ENCODE data around the gene KCNT1.

Gene KCNT1

DNA sequence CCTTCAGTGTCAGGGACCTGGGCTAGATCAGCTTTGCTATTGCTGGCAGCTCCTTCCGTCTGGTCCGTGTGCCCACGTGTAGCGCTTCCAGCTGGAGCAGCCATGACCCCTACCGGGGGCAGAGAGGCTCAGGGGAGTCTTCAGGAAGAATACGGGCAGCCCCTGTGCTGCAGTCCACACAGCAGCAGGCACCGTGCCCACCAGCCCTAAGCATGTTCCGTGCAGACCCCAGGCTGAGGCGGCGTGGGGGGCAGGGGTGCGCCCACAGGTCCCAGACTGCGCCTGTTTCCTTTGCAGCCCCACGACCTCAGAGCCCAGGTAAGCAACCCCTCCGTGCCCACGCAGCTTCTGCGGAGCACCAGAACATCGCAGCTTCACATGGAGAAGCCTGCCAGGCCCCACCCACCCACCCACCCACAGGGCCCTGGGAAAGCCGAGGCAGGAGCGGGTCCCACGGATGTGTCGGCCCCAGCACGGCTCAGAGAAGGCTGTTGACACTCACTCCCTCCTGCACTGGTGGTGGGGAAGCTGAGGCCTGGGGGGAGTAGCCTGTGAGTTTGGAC lies 83.1 kb downstream of the KCNT1 start:
- no peak for DNase-seq (ENCODE audit: low read depth)

- DNase-seq (ENCODE audit: low read depth): no peak
These were observed 84.2 kb downstream of the KCNT1 start for GRCh38 chr9:135786146-135786690.

DNA sequence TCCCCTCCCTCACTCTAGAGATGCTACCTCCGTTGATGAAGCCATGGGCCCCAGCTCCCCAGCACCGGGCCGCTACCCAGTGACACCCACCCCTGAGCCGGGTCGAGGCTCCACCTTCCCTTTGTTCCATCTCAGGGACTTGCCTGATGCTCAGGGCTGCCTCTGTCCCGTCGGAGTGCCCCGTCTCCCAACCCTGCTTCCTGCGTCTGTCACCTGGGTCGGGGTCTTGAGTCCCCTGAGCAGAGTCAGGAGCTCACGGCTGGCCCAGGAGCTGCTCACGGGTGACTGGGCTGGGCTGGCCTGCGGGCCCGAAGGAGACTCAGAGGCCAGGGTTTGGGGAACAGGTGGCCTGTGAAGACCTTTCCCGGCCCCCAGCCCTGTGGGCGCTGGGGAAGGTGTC lies 85.3 kb downstream of the KCNT1 start:
- DNase-seq (ENCODE audit: low read depth): no peak

DNA sequence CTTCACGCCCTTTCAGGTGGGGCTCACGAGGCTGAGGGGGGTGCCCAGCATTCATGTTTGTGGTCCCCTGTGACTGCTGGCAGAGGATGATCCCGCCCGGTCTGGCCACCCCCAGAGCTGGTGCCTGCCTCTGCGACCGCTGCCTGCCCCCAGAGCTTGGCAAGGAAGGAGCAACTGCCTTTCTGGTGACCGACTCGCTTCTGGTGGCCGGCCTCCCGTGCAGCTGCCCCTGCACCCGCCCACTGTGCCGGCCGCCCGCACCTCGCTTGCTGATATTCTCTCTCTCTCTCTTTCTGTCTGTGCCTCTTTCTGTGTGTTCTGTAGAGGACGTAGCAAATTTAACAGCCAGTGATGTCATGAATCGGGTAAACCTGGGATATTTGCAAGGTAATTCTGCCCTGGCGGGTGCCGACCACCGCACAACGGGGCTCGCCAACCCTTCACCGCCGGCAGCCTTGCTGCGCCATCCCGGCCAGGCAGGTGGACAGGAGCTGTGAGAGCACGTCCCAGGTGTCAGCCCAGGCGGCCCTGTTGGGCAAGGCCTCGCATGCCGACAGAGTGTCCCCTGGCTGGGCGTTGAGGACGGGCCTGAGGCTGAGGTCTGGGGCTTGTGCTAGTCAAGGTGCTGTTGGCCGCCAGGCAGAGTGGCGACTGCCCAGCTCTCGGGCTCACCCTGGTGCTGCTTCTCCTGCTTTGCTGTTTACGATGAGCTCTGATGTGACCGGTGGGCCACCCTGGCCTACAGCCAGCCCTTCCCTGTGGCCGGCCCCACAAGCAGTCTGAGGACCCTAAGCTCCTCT lies 86.0 kb downstream of the KCNT1 start:
- no peak for DNase-seq (ENCODE audit: low read depth)

DNA sequence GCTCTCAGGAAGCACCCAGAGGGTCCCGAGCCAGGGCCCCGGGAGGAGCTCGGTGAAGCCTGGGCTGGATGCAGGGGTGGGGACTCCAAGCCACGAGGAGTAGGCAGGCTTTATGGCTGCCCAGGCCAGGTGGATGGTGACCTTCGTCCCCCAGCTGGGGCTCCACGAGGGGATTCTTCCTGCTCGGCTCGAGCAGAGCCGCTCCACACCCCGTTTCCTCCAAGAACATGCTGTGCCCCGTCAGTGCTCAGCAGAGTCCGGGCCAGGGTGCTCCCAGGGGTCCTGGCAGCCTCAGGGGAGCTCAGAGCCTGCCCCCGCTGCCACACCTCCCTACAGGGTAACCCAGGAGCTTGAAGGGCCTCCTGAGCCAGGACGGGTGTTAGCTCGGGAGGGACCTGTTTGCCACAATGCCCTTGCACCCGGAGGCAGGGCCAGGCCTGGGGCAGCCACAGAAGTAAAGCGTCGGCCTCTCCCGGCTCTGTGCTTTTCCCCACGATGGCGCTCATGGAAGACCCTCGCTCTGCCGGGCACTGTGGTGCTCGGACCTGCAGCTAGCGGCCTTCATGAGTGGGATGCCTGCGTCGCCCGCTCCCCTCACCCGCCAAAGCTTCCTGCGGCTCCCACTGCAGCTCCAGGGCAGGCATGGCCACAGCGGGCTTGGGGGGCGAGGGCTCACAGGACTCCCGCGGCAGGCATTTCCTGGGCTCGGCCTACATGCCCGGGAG lies 86.8 kb downstream of the KCNT1 start:
- no peak for DNase-seq (ENCODE audit: low read depth)

- DNase-seq (ENCODE audit: low read depth): no peak
These were observed 87.9 kb downstream of the KCNT1 start for GRCh38 chr9:135789838-135790291.

- DNase-seq (ENCODE audit: low read depth): no peak
These were observed 88.4 kb downstream of the KCNT1 start for GRCh38 chr9:135790356-135790755.

DNA sequence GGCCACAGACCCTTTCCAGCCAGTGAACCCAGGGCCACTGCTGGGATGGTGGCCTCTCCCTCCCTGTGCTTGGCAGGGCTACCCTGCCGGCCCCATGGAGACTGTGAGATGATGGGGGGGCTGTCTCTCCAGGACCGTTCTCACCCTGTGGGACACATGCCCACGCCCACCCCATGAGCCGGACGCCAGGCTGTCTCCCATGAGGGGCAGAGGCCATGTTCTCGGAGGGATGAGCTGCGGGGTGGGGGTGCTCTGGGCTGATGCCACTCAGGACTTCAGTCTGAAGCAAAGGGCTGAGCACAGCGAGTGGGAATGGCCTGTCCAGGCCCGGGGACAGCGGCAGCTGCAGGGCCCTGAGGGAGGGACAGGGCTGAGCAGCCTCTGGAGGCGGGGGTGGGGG lies 88.9 kb downstream of the KCNT1 start:
- no peak for DNase-seq (ENCODE audit: low read depth)

DNA sequence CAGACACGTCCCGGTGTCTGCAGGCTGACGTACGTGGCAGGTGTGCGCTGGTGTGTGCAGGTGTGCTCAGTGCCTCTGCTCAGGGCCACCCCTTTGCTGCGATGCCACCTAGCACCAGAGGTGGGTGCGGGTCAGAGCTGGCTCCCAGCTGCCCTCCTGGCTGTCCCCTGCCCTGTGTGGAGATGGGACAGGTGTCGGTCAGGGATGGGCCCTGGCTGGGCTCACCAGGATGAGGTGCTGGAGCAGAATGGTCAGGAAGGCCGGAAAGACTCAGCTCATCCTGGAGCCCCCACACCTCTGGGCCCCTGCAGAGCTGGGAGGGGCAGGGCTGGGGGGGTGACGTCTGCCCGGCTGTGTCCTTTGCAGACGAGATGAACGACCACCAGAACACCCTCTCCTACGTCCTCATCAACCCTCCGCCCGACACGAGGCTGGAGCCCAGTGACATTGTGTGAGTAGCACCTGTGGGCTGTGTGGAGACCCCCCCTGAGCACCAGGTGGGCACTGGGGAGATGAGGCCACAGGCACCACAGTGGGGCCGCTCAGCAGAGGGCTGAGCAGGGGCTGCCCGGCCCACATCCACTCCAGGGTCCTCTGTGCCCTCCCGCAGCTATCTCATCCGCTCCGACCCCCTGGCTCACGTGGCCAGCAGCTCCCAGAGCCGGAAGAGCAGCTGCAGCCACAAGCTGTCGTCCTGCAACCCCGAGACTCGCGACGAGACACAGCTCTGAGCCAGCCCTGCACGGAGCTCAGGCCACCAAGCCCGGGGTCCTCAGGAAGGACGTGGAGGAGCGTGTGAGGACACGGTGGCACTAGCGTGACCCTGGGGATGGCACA lies 89.7 kb downstream of the KCNT1 start:
- DNase-seq (ENCODE audit: low read depth): no peak

DNA sequence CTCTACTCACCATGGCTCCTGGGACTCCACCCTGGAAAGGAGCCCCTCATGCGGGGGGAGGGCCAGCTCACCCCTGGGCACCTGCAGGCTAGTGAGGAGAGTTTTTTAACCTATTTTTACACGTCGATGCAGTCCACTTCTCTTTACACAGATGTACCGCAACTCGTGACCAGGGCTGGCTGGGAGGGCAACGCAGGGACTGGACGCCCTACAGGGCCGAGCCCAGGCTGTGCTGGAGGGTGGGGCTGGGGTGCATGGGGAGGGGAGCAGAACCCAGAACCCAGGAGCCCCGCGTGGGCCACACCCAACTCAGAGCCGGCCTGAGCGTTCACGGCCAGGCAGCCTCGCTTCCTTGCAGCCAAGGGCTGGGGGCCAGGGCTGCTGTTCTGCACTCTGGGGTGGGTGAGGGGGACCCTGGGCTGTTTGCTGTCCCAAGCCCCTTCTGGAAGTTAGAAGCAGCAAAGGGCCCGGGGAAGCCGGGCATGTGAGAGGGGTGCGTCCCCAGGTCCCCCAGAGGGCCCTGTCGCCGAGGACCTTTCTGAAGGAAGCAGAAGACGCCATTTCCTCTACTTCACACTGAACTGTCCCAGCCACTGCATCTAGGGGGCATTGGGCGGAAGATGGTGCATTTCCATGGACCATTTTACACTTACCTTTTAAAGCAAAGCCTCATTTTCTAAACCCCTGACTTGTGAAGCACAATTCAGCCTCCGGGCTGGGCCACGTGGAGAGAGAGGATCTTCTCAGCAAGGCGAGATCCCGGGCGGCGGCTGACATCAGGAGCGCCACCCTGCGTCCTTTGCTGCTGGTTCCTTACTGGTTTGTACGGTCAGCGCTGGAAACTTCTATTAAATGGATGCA lies 90.5 kb downstream of the KCNT1 start:
- no peak for DNase-seq (ENCODE audit: low read depth)

DNA sequence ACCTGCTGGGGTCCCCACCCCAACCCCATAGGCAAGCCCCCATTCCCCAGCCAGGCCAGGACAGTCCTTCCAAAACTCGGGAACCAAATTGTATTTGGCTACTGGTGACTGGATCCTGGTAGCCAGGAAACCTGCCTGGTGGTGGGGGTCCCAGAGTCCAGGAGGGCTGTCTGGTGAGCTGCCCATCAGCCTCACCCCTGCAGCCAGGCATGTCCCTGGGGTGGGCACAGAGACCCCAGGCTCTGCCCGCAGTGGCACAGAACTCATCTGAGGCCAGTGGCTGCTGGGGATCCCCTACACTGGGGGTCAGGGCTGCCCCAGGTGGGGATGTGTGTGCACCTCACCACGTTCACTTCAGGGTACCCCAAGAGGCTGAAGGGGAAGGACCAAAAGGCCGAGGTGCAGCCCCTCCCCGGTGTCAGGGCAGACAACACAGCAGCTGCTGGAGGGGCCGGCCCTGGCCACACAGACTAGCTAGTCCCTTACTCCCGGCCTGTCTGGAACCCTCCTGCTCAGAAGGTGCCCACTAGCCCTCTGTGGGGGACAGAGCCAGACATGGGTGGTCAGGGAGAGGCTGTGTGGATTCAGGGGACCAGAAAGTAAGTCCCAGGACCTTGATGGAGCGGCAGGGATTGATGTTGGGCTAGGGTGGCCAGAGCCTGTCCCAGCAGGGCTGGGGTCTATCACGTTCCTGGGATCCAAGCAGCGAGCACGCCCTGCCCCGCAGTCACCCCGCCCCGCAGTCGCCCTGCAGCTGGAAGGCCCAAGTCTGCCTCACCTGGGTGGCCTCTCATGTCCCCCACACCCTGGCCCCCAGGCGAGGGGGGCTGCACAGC lies 91.5 kb downstream of the KCNT1 start:
- DNase-seq (ENCODE audit: low read depth): no peak

DNA sequence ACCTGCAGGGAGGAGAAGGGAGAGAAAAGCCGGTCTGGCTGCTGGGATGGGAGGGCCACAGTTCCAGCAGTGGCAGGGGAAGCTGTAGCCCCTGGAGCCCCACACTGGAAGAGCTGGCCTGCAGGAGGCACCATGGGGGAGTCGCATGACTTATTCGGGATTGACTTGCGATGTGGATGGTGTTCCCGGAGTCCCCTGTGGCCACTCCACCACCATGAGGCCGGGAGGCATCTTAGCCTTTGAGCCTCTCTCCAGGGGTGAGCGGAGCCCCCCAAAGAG lies 92.0 kb downstream of the KCNT1 start:
- DNase-seq (ENCODE audit: low read depth): no peak

DNA sequence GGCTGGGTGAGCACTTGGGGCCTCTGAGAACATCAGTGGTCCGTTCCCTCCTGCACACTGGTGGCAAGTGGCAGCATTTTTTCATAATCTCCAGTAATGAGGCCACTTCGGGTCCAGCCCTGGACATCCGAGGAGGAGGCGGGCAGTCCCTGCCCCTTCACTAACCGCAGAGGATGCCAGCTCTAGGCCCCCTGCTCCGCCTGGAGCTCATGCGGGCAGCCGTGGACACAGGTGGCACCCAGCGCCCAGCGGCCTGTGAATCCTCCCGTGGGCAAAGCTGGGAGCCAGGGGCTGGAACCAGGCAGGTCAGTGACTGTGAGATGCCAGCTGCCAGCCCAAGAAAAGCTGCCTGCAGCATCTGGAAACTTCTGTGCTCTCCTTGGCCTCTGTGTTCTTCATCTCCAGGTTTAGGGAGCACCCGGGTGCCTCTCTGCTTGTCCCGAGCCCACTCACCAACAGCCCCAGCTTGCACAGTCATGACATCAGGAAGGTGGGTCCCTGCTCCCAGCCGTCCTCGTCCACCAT lies 92.4 kb downstream of the KCNT1 start:
- no peak for DNase-seq (ENCODE audit: low read depth)

DNA sequence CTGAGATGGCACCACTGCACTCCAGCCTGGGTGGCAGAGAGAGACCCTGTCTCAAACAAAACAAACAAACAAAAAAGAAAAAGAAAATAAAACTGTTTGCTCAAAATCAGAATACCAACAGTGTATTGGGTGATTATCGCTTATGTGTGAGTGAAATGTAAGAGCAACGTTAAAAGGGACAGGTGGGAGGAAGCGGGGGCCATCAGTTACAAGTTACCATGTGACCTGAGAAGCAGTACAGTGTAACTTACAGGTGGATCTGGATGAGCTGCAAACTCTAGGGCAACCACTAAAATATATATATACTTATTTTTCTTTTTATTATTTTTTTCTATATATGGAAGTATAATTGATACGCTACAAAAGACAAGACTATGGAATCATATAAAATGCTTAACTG lies 93.4 kb downstream of the KCNT1 start:
- DNase-seq (ENCODE audit: low read depth): no peak

DNA sequence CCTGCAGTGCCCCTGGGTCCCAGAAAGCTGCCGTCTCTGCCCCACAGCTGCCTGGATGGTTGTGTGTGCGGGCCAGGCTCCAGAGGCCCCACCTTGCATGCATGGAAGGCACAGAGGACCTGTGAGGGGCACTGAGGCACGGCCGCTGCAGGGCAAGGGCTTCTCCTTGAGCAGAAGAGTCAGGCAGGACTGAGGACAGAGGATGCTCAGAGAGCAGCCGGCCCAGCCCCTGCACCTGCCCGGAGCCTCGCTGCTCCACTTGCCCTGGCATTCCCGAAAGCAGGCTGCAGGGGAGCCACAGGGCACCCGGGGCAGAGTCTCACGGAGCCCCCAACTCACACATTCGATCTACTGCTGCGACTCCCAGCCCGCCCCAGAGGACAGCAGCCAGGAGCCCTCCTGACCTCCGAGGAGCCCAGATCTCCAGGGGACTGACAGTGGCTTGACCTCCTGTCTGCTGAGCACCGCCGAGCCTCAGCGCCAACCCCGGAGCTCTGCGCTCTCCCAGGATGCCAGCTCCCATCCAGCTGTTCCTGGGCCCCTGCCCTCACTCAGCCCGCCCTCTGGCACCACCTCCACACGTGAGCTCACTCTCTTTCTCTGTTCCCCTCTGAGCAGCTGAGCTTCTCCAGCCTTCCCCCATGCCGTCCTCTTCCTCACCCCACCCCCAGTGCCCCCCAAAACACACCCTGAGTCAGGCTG lies 95.0 kb downstream of the KCNT1 start:
- no peak for DNase-seq (ENCODE audit: low read depth)

DNA sequence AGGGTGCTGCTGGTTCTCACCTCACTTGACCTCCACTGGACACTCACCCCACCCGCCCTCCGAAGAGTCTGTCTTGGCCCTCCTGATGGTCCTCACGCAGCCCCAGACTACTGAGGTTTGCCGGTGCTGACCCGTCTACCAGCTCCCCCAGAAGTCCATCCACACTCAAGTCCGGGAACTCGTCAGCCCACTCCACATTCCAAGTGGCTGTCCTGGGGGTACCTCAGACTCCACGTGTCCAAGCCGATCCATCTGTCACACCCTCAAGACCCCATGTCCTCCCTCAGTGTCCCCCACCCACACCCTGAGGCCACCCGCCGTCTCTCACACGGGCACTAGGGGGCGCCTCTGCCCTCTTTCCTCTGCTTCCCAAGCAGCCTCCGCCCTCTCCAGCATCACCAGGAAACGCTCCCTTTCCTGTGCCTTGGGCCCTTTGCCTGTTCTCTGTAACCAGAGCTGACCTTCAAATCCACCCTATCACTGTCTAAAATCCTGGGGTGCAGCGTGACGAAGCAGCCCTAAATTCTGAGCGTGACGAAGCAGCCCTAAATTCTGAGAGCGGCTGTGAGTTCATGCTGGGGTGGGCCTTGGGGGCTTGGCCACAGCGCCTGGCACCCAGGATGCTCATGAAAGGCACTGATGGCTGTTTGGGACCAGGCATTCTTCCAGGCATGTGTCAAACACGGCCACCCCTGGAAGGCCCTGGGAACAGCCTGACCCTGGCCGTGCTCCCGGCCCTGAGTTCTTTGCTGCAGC lies 95.7 kb downstream of the KCNT1 start:
- no peak for DNase-seq (ENCODE audit: low read depth)

- DNase-seq (ENCODE audit: low read depth): no peak
These were observed 96.2 kb downstream of the KCNT1 start for GRCh38 chr9:135798263-135798585.

DNA sequence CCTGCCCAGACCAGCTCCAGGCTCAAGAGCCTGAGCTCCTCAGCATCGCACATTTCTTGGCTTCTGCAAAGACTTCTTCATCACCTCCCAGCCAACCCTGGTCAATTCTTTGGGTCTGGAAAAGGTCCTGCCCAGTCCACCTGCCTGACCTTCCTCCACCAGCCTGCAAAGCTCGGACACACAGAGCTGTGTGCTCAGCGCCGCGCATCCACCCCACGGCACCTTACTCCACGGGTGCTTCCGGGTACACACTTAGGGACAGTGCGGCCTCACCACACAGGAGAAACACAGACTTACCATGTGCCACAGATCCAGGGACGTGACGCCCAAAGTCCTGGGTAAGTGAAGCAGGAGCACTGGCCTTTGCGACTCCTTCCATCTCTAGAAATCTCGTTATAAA lies 97.3 kb downstream of the KCNT1 start:
- DNase-seq (ENCODE audit: low read depth): no peak

GRCh38 chr9:135801070-135801469 lies 99.1 kb downstream of the KCNT1 start:
- DNase-seq (ENCODE audit: low read depth): no peak
